DMS79 (cell line): ENCODE results near the gene LCK.

Experiments
- DNase-seq: peaks from one replicate; lab custom pipeline; 2025; lab: John Stamatoyannopoulos, UW

The LCK gene

DNA sequence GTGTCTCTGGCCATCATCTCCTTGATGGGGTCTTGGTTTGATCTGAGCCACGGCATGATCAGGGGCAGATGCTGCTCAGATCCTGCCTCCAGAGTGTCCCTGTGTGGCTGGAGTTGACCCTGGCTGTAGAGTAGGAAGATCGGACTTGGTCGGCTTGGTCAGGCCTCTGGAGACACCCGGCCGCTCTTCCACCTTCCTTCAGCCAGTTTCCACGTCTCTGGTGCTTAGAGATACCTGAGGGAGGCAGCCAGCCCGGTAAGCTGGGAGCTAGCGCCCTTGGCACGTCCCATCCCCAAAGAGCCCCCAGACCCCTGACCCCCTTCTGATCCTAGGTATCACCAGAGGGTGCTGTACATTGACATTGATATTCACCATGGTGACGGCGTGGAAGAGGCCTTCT is 76.1 kb downstream of the LCK start:
- DNase-seq: no peak

DNA sequence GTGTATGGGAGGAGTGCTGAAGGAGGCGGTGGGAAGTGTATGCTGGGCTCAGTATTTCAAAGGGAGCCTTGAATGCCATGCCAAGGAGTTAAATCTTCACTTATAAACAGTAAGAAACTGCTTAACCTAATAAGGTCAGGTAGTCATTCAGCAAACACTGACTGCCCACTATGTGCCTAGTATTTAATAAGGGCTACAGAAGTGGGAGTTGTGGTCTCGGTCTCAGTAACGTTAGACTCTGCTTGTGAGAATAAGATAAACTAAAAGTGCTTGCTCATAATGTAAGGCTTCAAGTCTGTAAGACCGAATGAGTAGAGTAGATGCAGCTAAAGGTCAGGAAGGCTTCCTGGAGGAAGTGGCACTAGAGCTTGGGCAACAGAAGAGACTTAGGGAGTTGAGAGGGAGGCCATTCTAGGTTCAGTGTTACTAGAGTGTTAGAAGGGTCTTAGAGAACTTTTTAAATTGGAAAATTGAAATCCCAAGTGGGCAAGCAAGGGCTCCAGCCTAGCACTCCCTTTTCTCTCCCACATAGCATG is 78.9 kb downstream of the LCK start:
- no peak for DNase-seq

DNA sequence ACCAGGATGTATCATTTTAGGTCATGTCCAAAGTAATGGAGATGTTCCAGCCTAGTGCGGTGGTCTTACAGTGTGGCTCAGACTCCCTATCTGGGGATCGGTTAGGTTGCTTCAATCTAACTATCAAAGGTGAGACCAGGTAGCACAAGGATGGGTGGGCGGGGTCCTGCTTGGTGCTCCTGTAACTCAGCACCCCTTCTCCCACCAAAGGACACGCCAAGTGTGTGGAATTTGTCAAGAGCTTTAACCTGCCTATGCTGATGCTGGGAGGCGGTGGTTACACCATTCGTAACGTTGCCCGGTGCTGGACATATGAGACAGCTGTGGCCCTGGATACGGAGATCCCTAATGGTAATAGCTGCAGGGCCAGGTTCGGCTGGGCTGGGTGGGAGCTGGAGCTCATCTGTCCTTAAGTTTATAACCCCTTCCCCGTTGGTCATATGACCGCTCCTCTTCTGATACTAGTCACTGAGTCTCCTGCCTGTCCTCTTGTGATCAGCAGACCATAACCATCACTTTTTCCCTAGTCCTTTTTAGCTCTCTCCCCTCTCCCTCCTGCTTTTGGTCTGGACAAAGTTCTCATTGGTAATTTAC is 79.6 kb downstream of the LCK start:
- no peak for DNase-seq

DNA sequence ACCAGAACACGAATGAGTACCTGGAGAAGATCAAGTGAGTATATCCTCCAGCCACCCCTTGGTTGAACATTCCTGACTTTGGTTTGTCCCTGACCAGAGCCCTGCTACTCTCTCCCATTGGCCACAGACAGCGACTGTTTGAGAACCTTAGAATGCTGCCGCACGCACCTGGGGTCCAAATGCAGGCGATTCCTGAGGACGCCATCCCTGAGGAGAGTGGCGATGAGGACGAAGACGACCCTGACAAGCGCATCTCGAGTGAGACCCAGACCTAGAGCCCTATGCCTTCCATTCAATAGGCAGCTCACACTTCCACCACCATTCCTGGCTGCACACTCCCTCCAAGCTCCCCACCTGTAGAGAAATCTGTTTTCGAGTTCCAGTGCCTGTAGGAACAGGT is 80.5 kb downstream of the LCK start:
- DNase-seq: no peak

DNA sequence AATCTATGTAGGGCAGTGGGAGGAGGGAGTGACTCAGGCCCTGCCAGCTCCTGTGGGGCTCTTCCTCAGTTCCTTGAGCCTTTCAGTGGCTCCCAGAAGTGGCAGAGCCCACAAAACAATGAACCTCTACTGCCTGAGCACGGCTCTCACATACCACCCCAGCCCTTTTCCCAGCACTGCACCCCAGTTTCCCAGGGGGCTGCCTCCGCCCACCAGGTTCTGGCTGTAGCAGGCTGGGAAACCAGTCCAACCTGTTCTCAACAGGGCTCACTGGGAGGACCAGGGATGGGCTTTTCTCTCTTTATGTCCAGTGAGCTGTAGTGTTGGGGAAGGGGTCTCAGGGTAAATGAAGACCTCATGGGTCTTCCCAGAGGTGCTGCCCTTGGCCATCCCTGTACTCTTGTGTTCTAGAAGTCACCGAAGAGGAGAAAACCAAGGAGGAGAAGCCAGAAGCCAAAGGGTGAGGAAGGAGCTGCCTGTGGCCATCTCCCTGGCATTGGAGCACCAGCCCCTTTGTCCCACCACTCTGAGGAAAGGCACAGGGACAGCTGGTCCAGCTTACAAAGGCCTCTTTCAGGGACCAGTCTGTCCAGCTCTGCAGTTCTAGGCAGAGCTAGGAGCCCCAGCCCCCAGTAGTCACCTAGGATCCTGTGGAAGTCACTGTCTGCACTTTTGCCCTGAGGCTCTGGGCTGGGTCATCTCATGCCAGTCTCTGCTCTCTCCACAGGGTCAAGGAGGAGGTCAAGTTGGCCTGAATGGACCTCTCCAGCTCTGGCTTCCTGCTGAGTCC is 81.4 kb downstream of the LCK start:
- DNase-seq: no peak

DNA sequence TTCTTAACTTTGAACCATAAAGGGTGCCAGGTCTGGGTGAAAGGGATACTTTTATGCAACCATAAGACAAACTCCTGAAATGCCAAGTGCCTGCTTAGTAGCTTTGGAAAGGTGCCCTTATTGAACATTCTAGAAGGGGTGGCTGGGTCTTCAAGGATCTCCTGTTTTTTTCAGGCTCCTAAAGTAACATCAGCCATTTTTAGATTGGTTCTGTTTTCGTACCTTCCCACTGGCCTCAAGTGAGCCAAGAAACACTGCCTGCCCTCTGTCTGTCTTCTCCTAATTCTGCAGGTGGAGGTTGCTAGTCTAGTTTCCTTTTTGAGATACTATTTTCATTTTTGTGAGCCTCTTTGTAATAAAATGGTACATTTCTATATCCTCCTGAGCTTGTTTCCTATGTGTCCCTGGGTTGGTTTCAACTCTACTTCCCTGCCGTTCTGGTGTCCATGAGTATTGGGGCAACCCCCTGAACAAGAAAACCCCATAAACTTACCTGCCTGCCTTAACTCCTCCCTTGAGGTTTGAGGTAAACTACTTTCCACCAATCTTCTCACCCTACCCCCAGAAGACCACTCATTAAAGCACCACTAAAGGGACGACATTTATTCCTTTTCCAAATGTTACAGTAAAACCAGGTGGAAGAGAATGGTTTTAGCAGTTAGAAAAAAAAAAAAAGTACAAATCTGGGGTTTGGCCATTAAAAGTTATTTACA is 82.3 kb downstream of the LCK start:
- DNase-seq: no peak

DNA sequence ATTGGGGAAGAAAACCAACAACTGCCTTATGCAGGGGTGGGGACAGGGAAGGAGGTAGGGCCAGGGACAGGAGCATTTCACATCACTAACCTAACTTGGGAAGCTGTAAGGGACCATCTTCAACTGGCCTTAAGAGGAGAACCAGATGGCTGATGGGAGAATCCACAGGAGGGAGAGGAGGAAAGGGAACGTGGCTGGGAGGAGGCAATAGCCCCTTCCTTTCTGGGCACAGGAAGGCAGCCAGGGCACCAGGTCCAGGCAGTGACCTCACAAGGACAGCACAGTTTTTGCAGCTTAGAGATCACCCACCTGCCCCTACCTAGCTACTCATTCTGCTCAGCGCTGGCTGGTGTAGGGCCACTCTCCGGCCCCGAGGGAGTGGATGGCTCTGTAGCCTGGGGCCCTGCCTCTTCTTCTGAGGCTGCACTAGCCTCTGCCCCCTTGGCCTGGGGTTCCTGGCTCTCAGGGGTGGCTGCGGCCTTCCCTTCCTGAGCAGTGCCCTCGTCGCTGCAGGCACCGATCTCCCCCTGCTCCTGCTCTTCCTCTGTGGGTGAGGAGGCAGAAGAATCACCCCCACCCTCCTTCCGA is 83.3 kb downstream of the LCK start:
- DNase-seq: no peak

DNA sequence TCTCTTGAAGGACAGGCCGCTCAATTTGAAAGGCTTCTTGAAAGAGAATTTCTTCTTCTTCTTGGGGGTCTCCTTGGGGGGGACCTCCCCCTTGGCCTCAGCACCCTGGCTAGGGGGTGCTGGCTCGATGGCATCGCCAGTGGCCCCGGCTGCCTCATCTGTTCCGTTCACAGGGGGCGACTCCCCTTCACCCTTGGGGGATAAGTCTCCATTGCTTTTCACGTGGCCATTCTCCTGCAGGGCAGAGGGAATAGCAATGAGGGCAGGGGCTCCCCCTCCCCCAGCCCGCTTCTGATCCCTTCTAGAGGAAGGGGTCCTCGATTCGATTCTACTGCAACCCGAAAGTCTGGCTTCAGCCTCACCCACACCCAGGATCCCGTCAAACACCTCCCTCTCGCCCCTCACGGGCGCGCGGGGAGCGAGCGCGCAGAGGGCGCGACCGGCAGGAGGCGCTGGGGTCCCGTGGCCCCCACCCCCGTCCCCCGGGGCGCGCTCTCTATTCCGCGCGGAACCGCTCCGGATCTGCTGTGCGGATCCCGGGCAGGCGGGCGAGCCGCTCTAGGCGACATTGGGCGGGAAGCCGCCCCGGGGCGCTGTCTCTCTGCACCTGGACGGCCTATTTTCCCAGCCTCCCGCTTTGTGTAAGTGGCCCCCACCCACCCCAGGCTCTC is 83.9 kb downstream of the LCK start:
- no peak for DNase-seq

DNA sequence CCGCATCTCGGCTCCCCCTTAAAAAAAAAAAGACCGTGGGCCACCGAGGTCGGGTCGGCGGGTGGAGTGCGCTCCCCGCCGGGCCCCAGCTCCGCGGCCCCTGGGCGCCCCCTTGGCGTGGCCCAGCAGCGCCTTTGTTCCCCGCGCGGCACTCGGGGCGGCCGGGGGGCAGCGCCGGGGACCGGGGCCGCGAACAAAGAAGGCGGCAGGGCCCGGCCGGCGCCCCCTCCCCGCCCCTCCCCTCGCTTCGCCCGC is 84.4 kb downstream of the LCK start:
- no peak for DNase-seq
